A673 (cell line): ENCODE results near the gene PALLD. TPM values are rescaled to one million over a fixed set of nuclear protein-coding genes. Genes with fewer than 3 reads are reported as not detected.

Source experiments
- BruUV-seq: library from RNA; stranded (reverse); fragments of 400-500 nt; replicated peaks from 2 replicates; lab custom pipeline; 2021; lab: Mats Ljungman, UMichigan
- CTCF ChIA-PET: fragments of 300-600 bp; sonication (Branson Sonifier 250); formaldehyde crosslinking; loops from one replicate; lab custom pipeline; 2022; ENCODE audit warnings: antibody characterized with exemption; lab: Charles Lee
- POLR2A ChIA-PET: fragments of 300-600 bp; sonication (Branson Sonifier 250); formaldehyde crosslinking; loops from one replicate; lab custom pipeline; 2022; ENCODE audit warnings: antibody characterized with exemption; ENCODE audit not compliant: low non-redundant PET; lab: Charles Lee
- DNase-seq: peaks from one replicate; pipeline ENCODE4 v3.0.0-alpha.2; 2015; ENCODE audit warnings: low spot score
- H3K27ac ChIP-seq: fragments of 200-600 bp; sonication (generic); 2 replicates; pipeline ENCODE4 v1.5.1; 2016; ENCODE audit warnings: mixed run types, low read depth, mild to moderate bottlenecking, mixed read lengths, antibody characterized with exemption, low read length; ENCODE audit not compliant: poor library complexity, severe bottlenecking
- H3K27me3 ChIP-seq: fragments of 200-600 bp; sonication (generic); replicated peaks from 2 replicates; pipeline ENCODE4 v1.6.1; 2017; ENCODE audit warnings: mixed run types, low read depth, mild to moderate bottlenecking, mixed read lengths, antibody characterized with exemption, low read length; ENCODE audit not compliant: insufficient read depth, poor library complexity
- H3K36me3 ChIP-seq: fragments of 200-600 bp; sonication (generic); 2 replicates; pipeline ENCODE4 v1.6.1; 2016; ENCODE audit warnings: mixed run types, mild to moderate bottlenecking, mixed read lengths, antibody characterized with exemption, low read length; ENCODE audit not compliant: insufficient read depth, poor library complexity, severe bottlenecking
- H3K4me1 ChIP-seq: fragments of 200-600 bp; sonication (generic); 2 replicates; pipeline ENCODE4 v1.6.1; 2017; ENCODE audit warnings: mixed run types, mild to moderate bottlenecking, mixed read lengths, antibody characterized with exemption, low read length; ENCODE audit not compliant: insufficient read depth, poor library complexity, severe bottlenecking
- H3K4me3 ChIP-seq: fragments of 200-600 bp; sonication (generic); 2 replicates; pipeline ENCODE4 v1.5.1; 2016; ENCODE audit warnings: low read depth, mixed run types, mild to moderate bottlenecking, mixed read lengths, low read length; ENCODE audit not compliant: poor library complexity, severe bottlenecking
- H3K9me3 ChIP-seq: fragments of 200-600 bp; sonication (generic); 2 replicates; pipeline ENCODE4 v1.6.1; 2016; ENCODE audit warnings: mixed run types, low read depth, mild to moderate bottlenecking, mixed read lengths, antibody characterized with exemption, low read length; ENCODE audit not compliant: poor library complexity, severe bottlenecking
- EZH2 ChIP-seq: fragments of 200-600 bp; sonication (generic); IDR thresholded peaks from 2 replicates; pipeline ENCODE4 v1.6.1; 2017; ENCODE audit warnings: borderline replicate concordance, low read depth, mild to moderate bottlenecking, mixed read lengths, antibody characterized with exemption, low read length; ENCODE audit not compliant: poor library complexity, severe bottlenecking
- intact Hi-C: fragments of 100-400 bp; cut with micrococcal nuclease; formaldehyde crosslinking; loops from one replicate; pipeline ENCODE4 v1.10.0; 2022; ENCODE audit not compliant: unreplicated experiment
- total RNA-seq: library from RNA; stranded (reverse); gene quantifications from 2 replicates; pipeline ENCODE4 v1.2.3, GENCODE V29; 2021
- TF ChIP-seq, protein P1 (sequence below): fragments of 300-800, 200-600 bp; sonication (generic); conservative IDR thresholded peaks from 2 replicates; pipeline ENCODE4 v1.5.1; 2017; ENCODE audit warnings: low read depth, mild to moderate bottlenecking, antibody characterized with exemption, low read length, moderate library complexity, mixed read lengths

Gene PALLD
- total RNA-seq, 1 experiment from 2014 or later, result 44.1 TPM

DNA sequence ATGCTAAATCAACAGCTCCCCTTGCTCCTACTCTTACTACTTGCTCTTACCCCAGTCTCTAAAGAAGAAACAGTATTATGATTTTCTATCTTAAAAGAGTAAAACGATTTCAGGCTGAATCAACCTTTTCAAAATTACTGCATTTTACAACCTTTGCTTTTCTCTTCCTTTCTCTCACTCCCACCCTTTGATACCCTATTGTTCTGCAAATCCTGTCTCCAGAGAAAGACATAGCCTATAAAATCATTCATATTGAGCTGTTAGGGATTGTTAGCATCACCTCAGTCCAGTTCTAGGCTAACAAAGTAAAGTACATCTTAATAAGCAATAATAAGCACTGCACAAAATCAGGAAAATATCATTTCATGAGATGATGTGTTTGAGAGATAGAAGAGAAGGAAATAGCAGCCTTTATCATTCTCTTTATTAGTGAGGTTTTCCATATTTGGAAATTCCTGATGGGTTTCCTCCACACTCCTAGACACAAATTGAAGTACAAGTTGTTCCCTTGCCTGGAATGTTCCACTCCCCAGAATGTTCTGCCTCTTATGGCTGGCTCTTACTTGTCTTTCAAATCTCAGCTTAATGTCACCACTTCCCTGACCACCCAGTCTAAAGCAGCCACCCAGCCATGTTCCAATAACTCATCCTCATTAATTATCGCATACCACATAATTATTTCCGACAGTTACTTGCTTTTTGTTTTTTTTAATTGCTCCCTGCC is 219.7 kb downstream of the PALLD start:
- no peak for DNase-seq
- ChIA-PET CTCF (no interaction called here), POLR2A (no interaction called here)
- BruUV-seq, result no TSS peak
- H3K27ac ChIP-seq, result no peak overlapping the region
- H3K4me1 ChIP-seq, result peaks cover 12% of the 10 kb centered on the region
- H3K36me3 ChIP-seq, result no peaks in the 10 kb centered on the region
- no peaks in the 10 kb centered on the region for H3K9me3 ChIP-seq
- TF ChIP-seq EZH2, result no peak
- TF ChIP-seq, protein P1, sequence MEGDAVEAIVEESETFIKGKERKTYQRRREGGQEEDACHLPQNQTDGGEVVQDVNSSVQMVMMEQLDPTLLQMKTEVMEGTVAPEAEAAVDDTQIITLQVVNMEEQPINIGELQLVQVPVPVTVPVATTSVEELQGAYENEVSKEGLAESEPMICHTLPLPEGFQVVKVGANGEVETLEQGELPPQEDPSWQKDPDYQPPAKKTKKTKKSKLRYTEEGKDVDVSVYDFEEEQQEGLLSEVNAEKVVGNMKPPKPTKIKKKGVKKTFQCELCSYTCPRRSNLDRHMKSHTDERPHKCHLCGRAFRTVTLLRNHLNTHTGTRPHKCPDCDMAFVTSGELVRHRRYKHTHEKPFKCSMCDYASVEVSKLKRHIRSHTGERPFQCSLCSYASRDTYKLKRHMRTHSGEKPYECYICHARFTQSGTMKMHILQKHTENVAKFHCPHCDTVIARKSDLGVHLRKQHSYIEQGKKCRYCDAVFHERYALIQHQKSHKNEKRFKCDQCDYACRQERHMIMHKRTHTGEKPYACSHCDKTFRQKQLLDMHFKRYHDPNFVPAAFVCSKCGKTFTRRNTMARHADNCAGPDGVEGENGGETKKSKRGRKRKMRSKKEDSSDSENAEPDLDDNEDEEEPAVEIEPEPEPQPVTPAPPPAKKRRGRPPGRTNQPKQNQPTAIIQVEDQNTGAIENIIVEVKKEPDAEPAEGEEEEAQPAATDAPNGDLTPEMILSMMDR, result no peak
- H3K27me3 ChIP-seq, result no peaks in the 10 kb centered on the region
- intact Hi-C loops, result loop anchor here (10.0 kb wide), 3 partner anchors 202 to 768 kb away; no protein-coding TSS in a partner anchor
- H3K4me3 ChIP-seq, result no peak overlapping the region

DNA sequence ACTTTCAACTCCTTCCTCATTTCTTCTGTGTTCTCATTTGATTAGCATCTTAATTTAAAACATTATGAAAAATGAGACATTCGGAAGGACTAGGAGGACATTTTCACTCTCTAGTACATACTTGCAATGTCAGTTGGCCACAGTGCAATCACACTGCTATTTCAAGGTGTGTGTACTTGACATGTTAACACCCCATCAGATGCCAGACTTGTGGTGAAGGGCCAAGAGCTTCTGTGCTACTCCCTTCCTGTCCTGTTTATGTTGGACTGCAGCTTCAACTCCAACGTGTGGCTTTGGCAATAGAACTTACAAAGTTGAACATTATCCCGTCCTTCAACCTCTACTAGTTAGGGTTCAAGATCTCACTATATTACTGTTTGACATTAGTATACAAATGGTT is 221.0 kb downstream of the PALLD start:
- intact Hi-C loops, result loop anchor here (10.0 kb wide), 3 partner anchors 203 to 767 kb away; no protein-coding TSS in a partner anchor
- DNase-seq, result no peak
- H3K4me1 ChIP-seq, result peaks cover 9% of the 10 kb centered on the region
- H3K4me3 ChIP-seq, result no peak overlapping the region
- no peak overlapping the region for H3K27ac ChIP-seq
- no peaks in the 10 kb centered on the region for H3K36me3 ChIP-seq
- H3K9me3 ChIP-seq, result no peaks in the 10 kb centered on the region
- no TSS peak for BruUV-seq
- ChIA-PET POLR2A (no interaction called here), CTCF (no interaction called here)
- H3K27me3 ChIP-seq, result no peaks in the 10 kb centered on the region
- TF ChIP-seq, protein P1, result no peak
- TF ChIP-seq EZH2, result no peak

DNA sequence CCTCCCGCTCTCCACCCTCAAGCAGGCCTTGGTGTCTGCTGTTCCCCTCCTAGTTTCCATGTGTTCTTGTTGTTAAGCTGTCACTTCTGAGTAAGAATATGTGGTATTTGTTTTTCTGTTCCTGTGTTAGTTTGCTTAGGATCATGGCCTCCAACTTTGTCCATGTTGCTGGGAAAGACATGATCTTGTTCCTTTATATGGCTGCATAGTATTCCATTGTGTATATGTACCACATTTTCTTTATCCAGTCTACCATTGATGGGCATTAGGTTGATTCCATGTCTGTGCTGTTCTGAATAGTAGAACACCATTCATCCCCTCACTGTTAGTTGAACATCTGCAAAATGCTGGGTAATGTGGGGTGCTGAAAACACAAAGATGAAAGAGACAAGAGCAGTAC is 222.9 kb downstream of the PALLD start:
- CTCF ChIA-PET, result no interaction called here
- POLR2A ChIA-PET, result no interaction called here
- Histone ChIP-seq H3K27me3 (no peaks in the 10 kb centered on the region), H3K27ac (no peak overlapping the region), H3K4me1 (peaks cover 13% of the 10 kb centered on the region), H3K9me3 (no peaks in the 10 kb centered on the region), H3K4me3 (no peak overlapping the region), H3K36me3 (no peaks in the 10 kb centered on the region)
- BruUV-seq, result no TSS peak
- no peak for TF ChIP-seq EZH2
- TF ChIP-seq, protein P1, result no peak
- intact Hi-C loops, result loop anchor here (5.0 to 10.0 kb wide), 4 partner anchors 178 to 765 kb away; no protein-coding TSS in a partner anchor
- DNase-seq, result no peak
